GM19193 (cell line): ENCODE measurements around the gene RUSC2.

Source experiments
- POLR2A ChIP-seq: IDR thresholded peaks from 4 replicates; pipeline ENCODE4 v1.6.1; 2011; ENCODE audit not compliant: insufficient read depth, insufficient read length; ENCODE audit errors: extremely low read depth

The RUSC2 gene

DNA sequence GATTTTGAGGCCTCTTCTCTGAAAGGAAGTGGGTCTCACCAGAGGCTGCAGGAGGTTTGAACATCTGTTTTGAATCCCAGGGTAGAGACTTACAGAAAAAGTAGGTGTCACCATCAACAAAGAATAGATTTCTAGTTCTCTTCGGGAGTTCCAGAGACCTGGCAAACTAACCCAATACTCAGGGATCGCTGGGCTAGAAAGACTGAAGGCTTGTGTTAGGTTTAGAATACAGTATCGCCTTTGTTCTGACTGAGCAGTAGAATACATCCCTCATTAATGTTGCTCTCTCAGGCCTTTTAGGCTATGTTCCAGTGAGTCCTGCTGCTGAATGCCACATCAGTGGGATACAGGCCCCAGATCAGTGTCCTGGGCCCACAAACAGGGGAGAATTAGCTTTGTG is 27.2 kb downstream of the RUSC2 start:
- no peak for TF ChIP-seq POLR2A

DNA sequence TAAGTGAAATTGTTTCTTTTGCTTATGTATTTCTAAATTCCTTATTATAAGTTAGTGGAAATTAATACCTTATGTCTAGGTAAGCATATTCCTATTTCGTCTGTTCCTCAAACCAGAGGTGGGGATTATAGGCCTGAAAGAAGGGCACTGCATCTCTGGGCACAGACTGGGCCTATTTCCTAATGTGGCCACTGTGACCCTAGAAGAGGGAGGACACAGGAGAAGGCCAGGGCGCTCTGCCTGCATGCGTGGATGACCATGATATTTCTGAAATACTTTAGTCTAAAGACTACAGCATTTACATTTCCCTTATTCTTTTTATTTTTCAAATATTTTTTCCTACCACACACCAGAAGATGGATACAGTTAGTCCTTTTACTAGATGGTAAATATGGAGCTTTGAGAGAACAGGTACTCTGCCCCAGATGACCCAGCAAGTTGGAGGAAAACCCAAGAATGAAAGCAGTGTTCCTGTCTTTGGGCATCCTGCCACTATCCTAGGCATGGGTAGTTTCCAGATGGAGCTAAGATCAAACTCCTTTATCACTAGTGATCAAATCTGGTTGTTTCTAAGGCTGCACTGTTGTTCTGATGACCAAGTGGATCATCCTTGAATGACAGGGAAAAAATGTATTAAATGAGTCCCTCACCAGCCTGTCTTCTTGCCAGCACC is 27.8 kb downstream of the RUSC2 start:
- no peak for TF ChIP-seq POLR2A

DNA sequence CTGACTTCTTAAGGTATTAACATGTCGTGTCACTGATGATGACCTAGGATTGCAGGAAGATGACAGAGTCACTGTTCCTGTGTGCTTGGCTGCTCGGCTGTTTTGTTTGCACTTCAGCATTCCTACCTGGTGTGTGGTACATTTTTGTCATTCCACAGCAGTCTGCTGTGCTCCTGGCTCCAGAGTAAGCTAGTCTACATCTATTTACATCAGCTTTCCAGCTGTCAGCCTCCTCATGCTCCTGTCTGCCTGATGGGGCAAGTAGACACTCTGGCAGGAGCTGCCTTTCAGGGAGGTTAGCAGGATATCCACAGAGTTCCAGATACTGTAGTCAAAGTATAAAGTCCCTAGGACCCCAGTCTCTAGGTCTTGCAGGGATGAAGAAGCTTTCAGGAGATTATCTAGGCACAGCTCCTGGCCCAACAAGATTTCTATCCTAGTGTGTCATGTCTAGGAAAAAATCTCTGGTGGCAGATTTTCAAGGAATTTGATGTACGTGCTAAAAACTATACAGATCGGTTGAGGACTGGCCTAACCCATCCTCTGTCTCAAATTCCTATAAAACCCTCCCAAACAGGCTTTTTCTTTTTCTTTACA is 28.4 kb downstream of the RUSC2 start:
- TF ChIP-seq POLR2A = no peak

GRCh38 chr9:35518981-35519679 is 29.2 kb downstream of the RUSC2 start:
- TF ChIP-seq POLR2A = no peak

DNA sequence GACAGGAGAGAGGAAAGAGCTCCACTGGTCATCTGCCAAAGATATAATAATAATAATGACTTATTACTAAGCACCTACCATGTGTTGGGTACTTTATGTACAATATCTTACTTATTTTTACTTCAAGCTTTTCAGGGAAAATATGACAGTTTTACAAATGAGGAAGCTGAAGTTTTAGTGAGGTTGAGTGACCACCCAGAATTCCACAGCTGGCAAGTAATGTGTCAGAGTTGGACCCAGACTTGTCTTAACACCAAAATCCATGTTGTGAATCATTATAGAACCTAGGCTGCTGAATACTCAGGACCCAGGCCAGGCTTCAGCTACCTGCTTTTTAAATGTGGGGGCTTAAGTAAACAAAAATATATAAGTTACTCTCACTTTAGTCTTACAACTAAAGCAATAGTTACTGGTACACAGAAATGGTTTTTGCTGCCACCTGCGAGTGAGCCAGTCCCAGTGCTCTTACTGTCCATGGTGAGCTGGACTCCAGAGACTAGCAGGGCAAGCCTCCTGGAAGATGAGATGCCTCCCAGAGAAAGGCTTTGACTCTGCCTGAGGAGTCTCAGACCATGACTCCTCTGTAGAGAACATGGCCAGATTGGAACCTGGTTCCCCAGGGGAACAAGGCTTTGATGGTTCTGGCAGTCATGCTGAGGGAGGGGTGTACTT is 29.9 kb downstream of the RUSC2 start:
- no peak for TF ChIP-seq POLR2A

DNA sequence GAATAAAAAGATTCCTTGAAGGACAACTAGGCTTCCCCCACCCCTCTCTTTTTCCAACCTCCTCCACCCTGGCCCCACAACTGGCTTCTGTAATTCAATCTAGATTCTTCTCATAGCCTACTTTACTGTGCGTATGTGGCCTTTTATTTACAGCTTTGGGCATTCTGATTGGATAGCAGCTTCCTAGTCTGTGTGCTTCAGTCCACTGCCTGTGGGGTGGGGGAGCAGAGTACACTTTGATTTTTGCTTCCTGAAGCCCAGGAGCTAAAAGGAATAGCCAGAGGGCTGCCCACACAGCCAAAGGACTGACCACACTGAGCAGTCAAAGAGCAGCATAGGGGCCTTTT is 30.4 kb downstream of the RUSC2 start:
- TF ChIP-seq POLR2A = no peak

GRCh38 chr9:35521708-35522107 is 31.8 kb downstream of the RUSC2 start:
- TF ChIP-seq POLR2A = no peak

DNA sequence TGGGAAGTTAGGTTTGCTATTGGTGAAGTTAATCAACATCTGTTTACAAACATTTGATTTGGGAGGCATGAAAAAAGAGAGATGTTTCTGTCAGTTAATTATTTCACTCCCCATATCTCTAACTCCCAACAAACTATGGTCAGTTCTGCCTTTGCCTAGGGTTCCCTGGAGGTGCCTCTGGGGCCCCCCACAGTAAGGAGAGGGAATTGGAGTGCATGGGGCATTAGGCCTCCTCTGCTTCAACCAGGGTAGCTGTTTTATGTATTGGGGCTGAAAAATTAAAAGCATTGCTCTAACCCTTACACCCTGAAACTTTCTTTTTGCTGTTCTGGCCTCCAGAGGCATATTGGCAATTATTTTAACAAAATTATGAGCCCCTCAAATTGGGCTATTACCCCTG is 32.3 kb downstream of the RUSC2 start:
- no peak for TF ChIP-seq POLR2A

DNA sequence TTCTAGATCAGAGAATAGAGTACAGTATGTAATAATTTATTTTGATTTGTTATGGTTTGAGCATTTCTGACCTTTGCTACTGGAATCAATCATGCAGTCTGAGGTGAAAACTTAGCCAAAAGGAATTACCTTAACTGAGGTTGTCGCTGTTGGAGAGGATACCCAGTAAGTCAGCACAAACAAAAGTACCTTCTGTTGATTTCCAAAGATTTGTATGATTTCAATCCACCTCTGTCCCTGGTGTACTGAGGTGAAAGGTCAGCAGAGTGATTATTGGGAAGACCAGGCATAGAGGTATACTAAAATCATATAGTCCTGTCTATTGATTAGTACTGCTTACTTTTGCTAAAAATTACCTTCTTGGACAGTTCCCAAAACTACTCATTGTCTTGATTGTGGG is 32.8 kb downstream of the RUSC2 start:
- TF ChIP-seq POLR2A = no peak

DNA sequence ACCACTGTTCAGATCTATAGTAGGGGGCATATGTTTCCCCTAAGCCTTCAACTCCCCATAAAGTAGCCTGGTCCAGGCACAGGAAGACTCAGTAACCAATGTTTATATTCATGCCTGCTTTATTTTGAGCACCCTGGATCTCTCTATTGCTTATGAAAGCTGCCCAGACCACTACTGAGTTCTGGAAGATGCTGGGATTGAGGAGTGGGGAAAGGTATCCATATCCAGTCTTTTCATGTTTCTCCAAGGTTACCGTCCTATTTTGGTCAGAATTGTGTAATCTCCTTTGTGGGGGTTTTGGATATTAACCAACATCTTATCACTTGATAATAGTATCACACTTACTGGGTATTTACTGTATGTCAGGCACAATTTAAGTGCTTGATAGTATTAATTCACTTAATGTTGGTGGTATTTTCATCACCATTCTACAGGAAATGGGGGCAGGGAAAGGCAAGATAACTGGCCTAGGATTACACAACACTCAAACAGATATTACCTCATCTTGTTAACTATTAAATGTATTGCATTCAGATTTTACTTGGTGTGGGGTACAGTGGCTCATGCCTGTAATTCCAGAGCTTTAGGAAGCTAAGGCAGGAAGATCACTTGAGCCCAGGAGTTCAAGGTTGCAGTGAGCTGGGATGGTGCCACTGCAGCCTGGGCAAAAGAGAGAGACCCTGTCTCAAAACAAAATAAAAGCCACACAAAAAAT is 36.3 kb downstream of the RUSC2 start:
- TF ChIP-seq POLR2A = no peak

DNA sequence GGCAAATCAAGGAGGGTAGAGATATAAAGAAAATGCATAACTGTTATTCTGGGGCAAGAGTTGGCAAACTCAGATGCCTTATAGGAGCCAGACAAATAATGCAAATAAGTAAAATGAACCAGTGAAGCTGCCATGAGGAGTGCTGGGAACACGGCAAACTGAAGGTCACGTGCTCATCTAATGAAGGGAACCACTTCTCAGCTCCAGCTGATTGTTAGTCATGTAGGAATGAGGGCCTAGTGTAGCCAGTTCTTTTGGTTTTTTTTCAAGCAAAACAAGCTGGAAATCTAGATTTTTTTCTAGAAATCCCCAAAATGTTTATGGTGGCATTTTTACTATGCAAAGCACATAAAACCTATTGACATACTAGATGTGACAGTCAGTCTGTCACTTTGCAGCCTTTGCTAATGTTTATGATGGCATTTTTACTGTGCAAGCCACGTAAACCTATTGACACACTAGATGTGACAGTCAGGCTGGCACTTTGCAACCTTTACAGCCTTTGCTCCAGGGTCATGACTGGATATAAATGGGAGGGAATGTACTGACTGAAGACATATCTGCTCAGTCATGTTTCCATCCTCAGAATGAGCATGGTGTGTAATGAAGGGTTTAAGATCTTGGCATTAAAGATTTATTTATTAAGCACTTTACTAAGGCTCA is 39.4 kb downstream of the RUSC2 start:
- no peak for TF ChIP-seq POLR2A

- TF ChIP-seq POLR2A = no peak
Measured at GRCh38 chr9:35533398-35533797, 43.5 kb downstream of the RUSC2 start.

- no peak for TF ChIP-seq POLR2A
Measured at GRCh38 chr9:35537913-35538312, 48.0 kb downstream of the RUSC2 start.

DNA sequence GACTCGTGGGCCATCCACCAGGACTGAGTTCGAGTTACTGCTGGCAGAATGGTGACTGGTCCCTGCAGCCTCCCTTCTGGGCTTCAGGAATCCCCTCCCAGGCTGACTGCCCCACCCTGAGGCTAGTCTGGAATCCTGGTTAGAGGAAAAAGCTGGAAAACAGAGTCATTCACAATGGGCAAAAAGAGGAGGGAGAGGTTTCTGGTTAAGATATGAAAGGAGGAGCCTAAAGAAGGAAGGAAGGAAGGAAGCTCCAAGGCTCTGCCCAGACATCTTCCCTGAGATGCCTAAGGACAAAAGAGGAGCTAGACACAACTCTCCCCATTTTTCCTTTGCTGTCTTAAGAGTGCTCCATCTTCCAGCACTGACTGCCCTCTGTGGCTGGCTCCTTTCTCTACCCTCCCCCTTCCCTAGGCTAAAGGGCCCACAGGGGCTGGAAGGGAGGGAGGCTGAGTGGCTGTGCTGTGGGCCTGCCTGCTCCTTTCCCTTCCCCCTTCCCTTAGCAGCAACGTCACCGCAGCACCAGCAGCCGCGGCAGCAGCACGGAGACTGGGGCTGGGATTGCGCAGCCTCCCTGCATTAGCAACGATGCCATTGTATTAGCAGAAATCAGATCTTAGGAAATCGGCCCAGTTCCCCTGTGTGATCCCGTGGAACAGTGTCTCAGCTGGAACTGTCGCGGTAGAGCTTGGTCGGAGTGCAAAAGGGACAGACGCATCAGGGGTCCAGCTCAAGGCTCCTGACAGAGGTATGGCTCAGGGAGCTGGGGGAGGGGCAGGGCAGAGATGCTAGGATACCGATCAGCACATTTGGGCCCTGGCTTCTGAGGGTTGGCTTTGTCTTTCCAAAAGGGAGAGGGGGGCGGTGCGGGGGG is 48.7 kb downstream of the RUSC2 start:
- no peak for TF ChIP-seq POLR2A
